ENCODE data around the gene SDC4.

SDC4 gene

DNA sequence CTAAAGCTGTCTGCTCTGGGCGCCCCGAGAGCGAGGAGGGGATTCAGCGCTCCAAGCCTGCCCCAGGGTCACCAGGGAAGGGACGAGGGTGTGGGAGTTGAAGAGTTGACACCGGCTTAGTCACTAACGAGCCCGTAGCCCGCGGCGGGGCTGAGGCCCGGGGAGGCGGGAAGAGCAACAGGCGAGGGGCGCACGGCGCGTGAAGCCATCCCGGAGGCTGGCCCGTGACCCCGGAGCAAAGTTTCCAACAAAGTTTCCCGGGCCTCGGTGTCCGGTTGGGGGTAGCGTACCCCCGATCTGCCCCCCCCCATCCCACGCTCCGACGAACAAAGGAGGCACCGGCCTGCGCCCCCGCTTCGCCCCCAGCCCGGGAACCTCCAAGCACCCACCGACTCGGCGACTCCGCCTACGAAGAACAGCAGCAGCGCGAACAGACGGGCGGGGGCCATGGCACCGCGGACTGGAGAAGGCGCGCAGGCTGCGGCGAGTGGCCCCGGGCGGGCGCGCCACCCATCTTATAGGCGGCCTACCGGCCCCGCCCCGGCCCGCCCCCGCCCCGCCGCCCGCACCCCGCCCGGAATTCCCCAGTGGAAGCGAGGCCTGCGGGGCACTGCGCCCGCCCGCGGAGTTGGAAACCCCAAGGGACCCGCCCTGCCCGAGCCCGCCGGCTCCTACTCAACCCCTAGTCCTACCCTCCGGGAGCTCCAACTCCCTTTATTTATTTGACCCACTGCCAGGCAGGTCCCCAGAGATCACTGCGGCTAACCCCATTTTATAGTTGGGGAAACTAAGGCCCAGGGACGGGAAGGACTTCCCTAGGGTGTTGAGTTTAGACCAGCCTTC is at the start of gene SDC4:
Gene SDC4, minus strand, starts transcription at position 489 of the 843 bp plus-strand sequence. Its CDS starts 40 bp downstream, at position 449.
- DNase-seq (ENCODE audit: low spot score) = peak; percentile 81

- DNase-seq (ENCODE audit: low spot score) = no peak
Observed at GRCh38 chr20:45395114-45395415, 46.8 kb upstream of the SDC4 start.

GRCh38 chr20:45394221-45395113 is 46.2 kb upstream of the SDC4 start:
- no peak for DNase-seq (ENCODE audit: low spot score)

GRCh38 chr20:45392733-45393132 is 44.5 kb upstream of the SDC4 start:
- DNase-seq (ENCODE audit: low spot score) = no peak

DNA sequence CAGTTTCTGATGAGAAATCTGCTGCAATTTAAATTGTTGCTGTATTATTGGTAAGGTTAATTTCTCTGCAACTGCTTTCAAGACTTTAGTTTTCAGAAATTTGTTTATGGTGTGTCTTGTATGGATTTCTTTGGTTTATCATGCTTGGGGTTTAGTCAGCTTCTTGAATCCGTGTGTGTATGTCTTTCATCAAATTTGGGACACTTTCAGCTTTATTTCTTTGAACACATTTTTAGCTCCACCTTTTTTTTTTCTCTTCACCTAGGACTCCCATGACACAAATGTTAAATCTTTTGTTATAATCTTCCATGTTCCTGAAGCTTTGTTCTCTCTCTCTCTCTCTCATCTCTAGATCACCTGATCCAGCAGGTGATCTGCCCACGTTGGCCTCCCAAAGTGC is 43.3 kb upstream of the SDC4 start:
- no peak for DNase-seq (ENCODE audit: low spot score)

DNA sequence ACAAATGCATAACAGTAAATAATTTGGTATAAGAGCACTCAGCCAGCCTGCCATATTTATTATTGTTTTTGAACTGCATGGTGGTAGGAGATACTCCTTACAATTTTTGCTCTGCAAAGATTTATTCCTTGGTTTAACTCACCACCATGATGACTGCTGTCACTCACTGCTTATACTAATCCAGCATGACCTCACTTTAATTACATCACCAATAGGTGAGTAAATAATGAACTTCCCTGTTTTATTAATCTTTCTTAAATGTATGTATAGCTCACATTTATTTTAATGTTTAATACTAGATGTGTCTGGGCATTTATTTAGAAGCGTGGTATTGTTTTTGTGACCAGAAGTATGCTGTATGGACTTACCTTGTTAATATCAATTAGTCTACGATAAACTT is 42.7 kb upstream of the SDC4 start:
- no peak for DNase-seq (ENCODE audit: low spot score)

DNA sequence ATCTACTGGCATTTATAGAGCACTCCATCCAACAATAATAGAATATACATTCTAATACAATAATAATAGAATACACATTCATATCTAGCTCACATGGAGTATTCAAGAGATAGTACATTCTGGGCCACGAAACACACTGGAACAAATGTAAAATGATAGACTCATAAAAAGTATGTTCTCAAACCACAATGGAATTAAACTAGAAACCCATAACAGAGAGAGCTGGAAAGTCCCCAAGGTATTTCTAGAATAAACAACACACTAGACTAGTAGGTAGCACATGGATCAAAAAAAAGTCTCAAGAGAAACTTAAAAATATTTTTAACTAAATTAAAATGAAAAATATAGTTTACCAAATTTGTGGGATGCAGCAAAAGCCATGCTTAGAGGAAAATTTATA is 39.0 kb upstream of the SDC4 start:
- no peak for DNase-seq (ENCODE audit: low spot score)

DNA sequence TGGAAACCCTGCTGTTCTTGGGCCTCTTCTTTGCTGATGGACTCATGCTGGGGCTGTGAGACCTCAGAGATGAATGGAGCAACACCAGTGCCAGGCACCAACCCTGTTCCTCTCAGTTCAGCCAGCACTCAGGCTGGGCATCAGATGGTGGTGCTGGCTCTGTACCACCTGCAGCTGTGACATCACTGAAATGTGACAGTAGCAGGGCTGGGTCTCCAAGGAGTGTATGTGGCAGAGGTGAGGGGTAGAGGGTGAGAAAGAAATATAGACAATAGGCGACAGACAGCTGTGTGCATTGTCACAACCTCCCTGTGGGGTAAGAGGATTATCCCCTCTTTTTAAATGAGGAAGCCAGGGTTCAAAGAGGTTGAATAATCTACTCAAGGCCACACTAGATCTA is 30.0 kb upstream of the SDC4 start, which contains the start of gene TP53TG5:
Gene TP53TG5, minus strand, starts transcription at position 135 of the 400 bp plus-strand sequence. Its CDS starts 89 bp downstream, at position 46.
- DNase-seq (ENCODE audit: low spot score) = no peak

DNA sequence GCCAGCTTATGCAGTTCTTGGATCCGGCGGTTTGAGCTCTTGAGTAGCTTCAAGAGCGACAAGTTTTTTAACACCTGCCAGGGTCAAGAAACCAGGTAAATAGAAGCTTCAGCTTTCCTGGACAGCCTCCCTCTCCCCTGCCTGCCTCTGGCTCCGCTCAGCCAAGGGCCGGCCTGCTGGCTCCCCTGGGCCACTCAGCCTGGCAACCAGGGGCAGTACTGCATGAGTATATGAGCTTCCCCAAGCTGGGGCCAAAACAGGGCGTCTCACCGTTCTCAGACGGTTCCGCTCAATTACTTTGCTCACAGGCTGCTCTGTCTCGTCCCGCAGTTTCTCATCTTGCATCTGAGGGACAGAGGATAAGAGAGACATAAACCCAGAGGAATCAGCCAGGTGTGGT is 29.0 kb upstream of the SDC4 start:
- DNase-seq (ENCODE audit: low spot score) = no peak

DNA sequence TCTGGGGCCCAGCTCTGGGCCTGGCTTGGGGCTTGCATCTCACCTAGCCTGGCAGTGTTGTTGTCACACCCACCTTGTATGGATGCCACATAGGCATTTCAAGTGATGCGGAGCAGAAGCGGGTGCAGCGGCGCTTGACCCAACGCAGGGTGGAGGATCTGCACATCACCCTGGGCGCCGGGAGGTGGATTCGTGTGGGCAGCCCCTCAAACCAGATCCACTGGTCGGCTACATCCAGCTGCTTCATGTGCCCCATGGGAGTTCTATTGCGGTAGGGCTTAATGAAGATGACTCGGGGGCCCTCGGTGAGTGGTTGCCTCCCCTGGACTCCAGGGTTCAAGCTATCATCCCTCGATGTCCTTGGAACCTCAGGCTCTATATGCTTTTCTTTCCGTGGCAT is 26.7 kb upstream of the SDC4 start:
- no peak for DNase-seq (ENCODE audit: low spot score)

DNA sequence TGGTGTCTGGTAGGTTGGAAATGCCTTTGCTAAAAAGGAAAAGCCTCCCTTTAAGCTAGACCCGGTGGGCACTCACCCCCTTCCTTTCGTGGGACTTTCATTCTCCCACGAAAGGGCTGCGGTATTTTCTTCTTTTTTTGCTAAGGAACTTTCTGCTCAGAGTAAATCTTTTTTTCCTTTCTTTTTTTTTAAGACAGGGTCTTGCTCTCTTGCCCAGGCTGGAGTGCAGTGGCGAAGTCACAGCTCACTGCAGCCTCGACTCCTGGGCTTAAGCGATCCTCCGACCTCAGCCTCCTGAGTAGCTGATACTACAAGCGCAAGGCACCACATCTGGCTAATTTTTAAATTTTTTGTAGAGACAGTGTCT is 25.9 kb upstream of the SDC4 start:
- no peak for DNase-seq (ENCODE audit: low spot score)

- peak; percentile 77 for DNase-seq (ENCODE audit: low spot score)
Observed at GRCh38 chr20:45373353-45374100, 25.3 kb upstream of the SDC4 start.

DNA sequence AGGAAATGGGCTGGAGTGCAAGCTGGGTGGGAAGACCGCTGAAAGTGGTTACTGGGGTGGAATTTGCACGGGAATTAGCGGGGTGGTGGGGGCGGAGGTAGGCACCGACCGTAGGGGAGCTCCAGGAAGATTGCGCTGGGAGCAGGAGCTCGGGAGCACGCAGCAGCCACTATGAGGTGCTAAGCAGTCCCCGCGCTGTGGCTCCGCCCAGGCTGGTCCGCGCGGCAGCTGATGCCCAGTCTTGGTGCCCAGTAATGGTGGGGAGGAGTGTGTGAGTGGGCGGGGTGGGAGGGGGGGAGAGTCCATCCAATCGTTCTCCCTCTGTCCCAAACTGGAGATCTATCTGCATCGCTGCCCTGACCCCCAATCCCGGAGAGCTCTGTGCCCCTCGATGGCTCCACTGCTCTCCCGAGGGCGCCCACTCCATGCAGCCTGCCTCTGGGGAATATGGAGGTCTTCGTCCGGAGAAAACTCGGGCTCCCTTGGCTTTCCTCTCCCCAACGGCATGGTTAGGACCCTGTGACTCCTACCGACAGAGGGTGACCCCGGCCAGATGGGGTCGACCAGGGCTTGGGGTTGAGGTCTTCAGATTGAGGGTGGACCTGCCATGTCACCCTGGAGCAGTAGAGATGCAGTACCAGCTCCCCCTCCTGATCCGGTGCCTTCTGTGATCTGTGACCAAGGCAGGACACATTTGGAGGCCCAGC is 24.6 kb upstream of the SDC4 start:
- no peak for DNase-seq (ENCODE audit: low spot score)

DNA sequence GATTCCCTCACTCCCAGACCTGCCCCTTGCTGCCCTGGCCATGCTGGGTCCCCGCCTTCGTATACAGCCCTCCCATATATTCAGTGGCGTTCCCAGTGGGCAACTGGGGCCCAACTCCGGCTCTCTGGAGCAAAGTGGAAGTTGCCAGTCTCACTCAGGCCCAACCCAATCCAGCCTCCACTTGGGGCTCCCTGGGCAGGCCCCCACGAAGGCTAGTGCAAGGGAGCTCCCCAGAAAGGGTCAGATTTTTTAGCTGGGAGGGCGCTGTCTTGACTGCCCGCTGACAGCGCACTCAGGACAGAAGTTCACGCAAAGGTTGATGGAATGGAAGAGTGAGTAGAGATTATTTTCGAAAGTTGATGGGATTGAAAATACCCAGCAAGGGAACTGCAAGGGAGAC is 24.0 kb upstream of the SDC4 start:
- DNase-seq (ENCODE audit: low spot score) = no peak

DNA sequence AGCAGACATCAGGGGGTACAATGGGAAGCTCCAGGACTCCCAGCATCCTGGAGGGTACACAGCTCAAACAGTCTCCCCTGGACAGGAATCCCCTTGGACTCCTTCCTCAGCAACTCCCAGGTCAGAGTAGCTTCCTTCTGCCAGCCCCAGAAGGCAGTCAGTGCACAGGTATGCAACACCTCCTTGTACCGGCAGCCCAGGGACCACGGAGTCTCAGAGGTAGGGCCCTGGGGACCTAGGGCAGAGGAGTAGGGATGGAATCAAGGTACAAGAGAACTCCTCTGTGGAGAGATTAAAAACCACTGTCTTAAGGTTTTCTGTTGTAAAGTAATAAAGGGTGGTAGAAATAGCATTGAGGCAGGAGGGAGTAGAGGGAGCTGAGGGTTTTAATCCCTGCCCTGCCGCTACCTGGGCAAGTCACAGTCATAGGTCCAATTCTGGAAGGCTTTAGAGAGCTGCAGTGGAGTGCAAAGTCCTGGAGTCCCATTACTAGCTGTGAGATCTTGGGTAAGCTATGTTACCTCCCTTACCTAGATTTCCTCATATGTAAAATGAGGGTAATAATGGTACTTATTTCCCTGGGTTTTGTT is 22.4 kb upstream of the SDC4 start:
- DNase-seq (ENCODE audit: low spot score) = no peak

GRCh38 chr20:45368221-45368980 is 20.2 kb upstream of the SDC4 start:
- DNase-seq (ENCODE audit: low spot score) = no peak

- no peak for DNase-seq (ENCODE audit: low spot score)
Observed at GRCh38 chr20:45367126-45367525, 18.9 kb upstream of the SDC4 start.

GRCh38 chr20:45366631-45367030 is 18.4 kb upstream of the SDC4 start:
- no peak for DNase-seq (ENCODE audit: low spot score)

- no peak for DNase-seq (ENCODE audit: low spot score)
Observed at GRCh38 chr20:45366192-45366591, 18.0 kb upstream of the SDC4 start.

- DNase-seq (ENCODE audit: low spot score) = no peak
Observed at GRCh38 chr20:45365444-45365970, 17.3 kb upstream of the SDC4 start.

All from COLO829 (cell line).